Gastrocnemius medialis (tissue), 4 donors: ENCODE data around the gene PIP5K1C. TPM values are rescaled to one million over a fixed set of nuclear protein-coding genes. Genes with fewer than 3 reads are reported as not detected.

ENCODE experiments used
- ATAC-seq, 2 donors: fragments of 150-250 bp; one replicate each; pipeline ENCODE4 v1.9.1; 2016
- DNase-seq, 2 donors: peaks; one replicate each; pipeline ENCODE4 v3.0.0-alpha.2; 2019
- H3K27ac ChIP-seq, 4 donors: fragments of 200-600 bp; sonication (generic); 1 replicate in 1 of 4; 2 replicates in 3 of 4; pipeline ENCODE4 v1.5.1; 2016 to 2018; ENCODE audit warnings: mild to moderate bottlenecking in 2 of 4, moderate library complexity in 1 of 4
- H3K27me3 ChIP-seq, 3 donors: fragments of 200-600 bp; sonication (generic) in 2 of 3; 1 replicate in 1 of 3; 2 replicates in 2 of 3; pipeline versions ENCODE4 v1.5.1 to v1.6.0; 2016 to 2019; ENCODE audit warnings: mild to moderate bottlenecking in 1 of 3, moderate library complexity in 1 of 3
- H3K36me3 ChIP-seq, 2 donors: fragments of 200-600 bp; sonication (generic) in 1 of 2; one replicate each; pipeline ENCODE4 v1.5.1; 2017 to 2018
- H3K4me1 ChIP-seq, 2 donors: fragments of 200-600 bp; sonication (generic) in 1 of 2; one replicate each; pipeline ENCODE4 v1.5.1; 2016 to 2017; ENCODE audit warnings: mild to moderate bottlenecking in 2 of 2
- H3K4me3 ChIP-seq, 4 donors: fragments of 200-600 bp; sonication (generic) in 3 of 4; 1 replicate in 1 of 4; 2 replicates in 3 of 4; pipeline ENCODE4 v1.5.1; 2016 to 2019; ENCODE audit warnings: mild to moderate bottlenecking in 2 of 4
- H3K9me3 ChIP-seq, 3 donors: fragments of 200-600 bp; sonication (generic) in 2 of 3; 1 replicate in 1 of 3; 2 replicates in 2 of 3; pipeline ENCODE4 v1.5.1; 2016 to 2019
- POLR2A ChIP-seq, 2 donors: fragments of 450-650 bp; IDR thresholded peaks; one replicate each; pipeline ENCODE4 v1.6.1; 2017; ENCODE audit warnings: antibody characterized with exemption in 2 of 2, mild to moderate bottlenecking in 2 of 2, moderate library complexity in 2 of 2
- in situ Hi-C, 4 donors: fragments of 200-750 bp; cut with MboI; loops; one replicate each; pipeline versions ENCODE4 v1.15.0 to v1.8.0; 2017; ENCODE audit warnings: low sequenced_read_pairs in 4 of 4
- intact Hi-C: fragments of 100-400 bp; cut with DNase I; formaldehyde crosslinking; loops from one replicate; pipeline ENCODE4 v1.15.1; 2023; ENCODE audit warnings: low total_unique reads
- total RNA-seq, 4 donors: library from RNA; depleted of rRNA; stranded (reverse); fragments of >200 nt; gene quantifications; one replicate each; pipeline versions ENCODE4 v1.1.0 to v1.2.3, GENCODE V29; 2016
- TF ChIP-seq, protein P1 (sequence below), 5 experiments: fragments of 450-650 bp in 3 of 5; fragments of 200-600 bp in 2 of 5; sonication (generic) in 2 of 5; IDR thresholded peaks in 4 of 5; conservative IDR thresholded peaks in 1 of 5; 1 replicate in 4 of 5; 2 replicates in 1 of 5; pipeline ENCODE4 v1.5.1; 2016 to 2019; ENCODE audit warnings: antibody characterized with exemption in 5 of 5, mild to moderate bottlenecking in 3 of 5, moderate library complexity in 3 of 5

PIP5K1C gene
- total RNA-seq, 4 donors from 2014 or later: 8.2 to 18.0 (median 17.3) TPM

DNA sequence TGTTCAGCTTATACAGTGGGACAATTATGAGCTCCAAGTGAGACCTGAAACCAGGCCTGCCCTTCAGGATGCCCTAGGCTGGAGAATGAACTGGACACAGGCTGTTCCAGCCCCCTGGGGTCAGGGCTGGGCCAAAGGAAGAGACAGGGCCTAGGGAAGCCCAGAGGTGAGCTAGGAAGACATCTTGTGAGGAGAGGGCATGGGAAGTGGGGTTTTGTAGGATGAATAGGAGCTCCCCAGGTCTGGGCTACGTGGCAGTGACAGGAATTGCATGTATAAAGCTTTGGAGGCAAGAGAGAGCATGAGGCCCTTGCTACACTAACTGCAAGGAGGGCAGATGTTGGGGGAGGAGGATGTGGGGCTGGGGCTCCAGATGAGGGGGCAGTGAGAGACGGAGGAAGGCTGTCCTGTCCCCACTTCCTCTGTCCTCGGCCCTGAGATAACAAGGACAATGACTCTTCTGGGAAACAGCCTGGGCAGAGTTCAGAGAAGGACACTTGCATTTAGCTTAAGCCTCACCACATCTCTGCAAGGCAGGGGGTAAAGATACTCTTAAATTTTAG lies 92.1 kb downstream of the PIP5K1C start:
- ATAC-seq (no peak), DNase-seq (no peak)
- H3K9me3 ChIP-seq: no peaks in the 10 kb centered on the region
- H3K4me3 ChIP-seq: no peak overlapping the region
- TF ChIP-seq POLR2A (IDR thresholded peaks at IDR 0.05): no peak
- TF ChIP-seq, protein P1, sequence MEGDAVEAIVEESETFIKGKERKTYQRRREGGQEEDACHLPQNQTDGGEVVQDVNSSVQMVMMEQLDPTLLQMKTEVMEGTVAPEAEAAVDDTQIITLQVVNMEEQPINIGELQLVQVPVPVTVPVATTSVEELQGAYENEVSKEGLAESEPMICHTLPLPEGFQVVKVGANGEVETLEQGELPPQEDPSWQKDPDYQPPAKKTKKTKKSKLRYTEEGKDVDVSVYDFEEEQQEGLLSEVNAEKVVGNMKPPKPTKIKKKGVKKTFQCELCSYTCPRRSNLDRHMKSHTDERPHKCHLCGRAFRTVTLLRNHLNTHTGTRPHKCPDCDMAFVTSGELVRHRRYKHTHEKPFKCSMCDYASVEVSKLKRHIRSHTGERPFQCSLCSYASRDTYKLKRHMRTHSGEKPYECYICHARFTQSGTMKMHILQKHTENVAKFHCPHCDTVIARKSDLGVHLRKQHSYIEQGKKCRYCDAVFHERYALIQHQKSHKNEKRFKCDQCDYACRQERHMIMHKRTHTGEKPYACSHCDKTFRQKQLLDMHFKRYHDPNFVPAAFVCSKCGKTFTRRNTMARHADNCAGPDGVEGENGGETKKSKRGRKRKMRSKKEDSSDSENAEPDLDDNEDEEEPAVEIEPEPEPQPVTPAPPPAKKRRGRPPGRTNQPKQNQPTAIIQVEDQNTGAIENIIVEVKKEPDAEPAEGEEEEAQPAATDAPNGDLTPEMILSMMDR (IDR thresholded peaks at IDR 0.05 in 4 of 5, conservative IDR thresholded peaks at IDR 0.05 in 1 of 5): no peak
- H3K27me3 ChIP-seq: peaks cover 19 to 21% (median 20%) of the 10 kb centered on the region in 3 donors
- in situ Hi-C loops (no loop called here), intact Hi-C loops (no loop called here)
- peak overlapping the region; percentile 62 to 80 (median 74) for H3K27ac ChIP-seq
- H3K4me1 ChIP-seq: peaks cover 8 to 23% of the 10 kb centered on the region in 2 donors
- peaks cover 3 to 27% of the 10 kb centered on the region in 2 donors for H3K36me3 ChIP-seq

DNA sequence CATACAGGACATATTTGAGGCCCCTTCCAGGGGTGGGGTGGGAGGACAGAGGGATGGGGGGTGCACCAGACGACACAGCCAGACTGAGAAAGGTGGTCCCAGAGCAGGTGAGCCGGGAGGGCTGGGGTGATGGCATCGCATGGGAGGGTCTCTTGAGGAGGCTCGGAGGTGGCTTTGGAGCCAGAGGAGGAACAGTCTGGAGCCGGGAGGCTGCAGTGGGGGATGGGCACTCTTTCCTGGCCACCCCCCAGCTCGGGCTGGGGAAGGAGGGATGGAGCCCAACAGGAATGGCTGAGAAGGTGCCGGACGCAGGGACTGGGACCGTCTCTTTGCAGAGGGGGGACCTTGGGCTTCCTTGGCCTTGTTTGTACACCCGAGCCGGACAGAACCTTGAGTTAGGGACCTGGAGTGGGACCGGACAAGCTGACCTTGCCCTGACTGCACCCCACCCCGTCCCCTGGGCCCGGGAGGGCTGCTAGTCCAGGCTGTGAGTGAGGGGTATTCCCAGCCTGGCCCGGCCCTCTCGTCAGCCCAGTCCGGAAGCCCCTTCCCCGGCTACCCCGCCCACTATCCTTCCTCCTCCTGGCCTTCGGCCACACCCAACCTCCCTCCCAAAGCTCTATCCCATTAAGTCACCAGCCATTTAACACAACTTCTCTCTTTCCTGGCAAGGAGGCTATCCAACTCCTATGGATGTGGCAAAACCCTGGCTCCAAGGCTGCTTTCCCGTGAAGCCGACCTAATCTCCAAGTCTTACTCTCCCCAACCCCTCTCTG lies 92.8 kb downstream of the PIP5K1C start:
- TF ChIP-seq POLR2A (IDR thresholded peaks at IDR 0.05): peak in 1 of 2 donors; percentile 19
- TF ChIP-seq, protein P1 (IDR thresholded peaks at IDR 0.05 in 4 of 5, conservative IDR thresholded peaks at IDR 0.05 in 1 of 5): no peak
- in situ Hi-C loops: no loop called here
- ATAC-seq (peak; percentile 30 to 31), DNase-seq (no peak)
- Histone ChIP-seq H3K27ac (peak overlapping the region; percentile 62 to 80 (median 74)), H3K9me3 (no peaks in the 10 kb centered on the region), H3K27me3 (peaks cover 20 to 21% (median 20%) of the 10 kb centered on the region in 3 donors), H3K4me1 (peaks cover 8 to 23% of the 10 kb centered on the region in 2 donors), H3K4me3 (peak overlapping the region; percentile 53 to 58 (median 56)), H3K36me3 (peaks cover 3 to 22% of the 10 kb centered on the region in 2 donors)
- intact Hi-C loops: no loop called here

DNA sequence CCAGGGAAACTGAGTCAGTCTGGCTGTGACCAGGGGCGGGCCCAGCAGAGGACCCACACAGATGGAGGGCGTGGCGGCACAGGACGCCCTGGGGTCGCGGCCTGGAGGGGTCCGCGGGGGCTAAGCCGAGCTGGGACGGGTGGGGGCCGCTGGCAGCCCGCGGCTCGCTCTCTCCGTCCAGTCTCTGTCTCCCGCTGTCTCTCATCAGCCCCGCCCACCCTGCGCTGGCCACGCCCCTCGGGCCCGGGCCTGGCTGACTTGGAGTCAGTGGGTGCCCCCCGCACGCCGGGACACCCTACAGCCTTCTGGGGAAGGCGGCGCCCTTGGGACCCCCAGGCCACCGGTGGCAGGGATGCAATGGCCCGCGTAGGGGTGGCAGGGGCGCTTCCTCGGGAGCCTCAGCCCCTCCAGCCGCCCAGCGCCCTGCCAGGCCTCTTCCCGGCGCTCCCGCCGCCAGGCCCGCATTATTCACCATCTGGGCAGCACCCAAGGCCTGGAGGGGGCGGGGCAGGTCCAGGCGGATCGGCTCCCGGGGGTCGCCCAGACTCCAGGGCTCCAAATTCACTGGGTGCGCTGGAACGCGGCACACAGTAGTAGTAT lies 93.5 kb downstream of the PIP5K1C start, which contains the start of gene TBXA2R:
TBXA2R (minus strand) TSS at position 186 of the 600 bp plus-strand sequence. CDS start 6,241 bp downstream, outside the sequence.
- peaks cover 2 to 15% of the 10 kb centered on the region in 2 donors for H3K36me3 ChIP-seq
- peaks cover 20 to 24% (median 21%) of the 10 kb centered on the region in 3 donors for H3K27me3 ChIP-seq
- peak in 1 of 2 donors; percentile 28 for DNase-seq
- in situ Hi-C loops (no loop called here), intact Hi-C loops (no loop called here)
- TF ChIP-seq POLR2A (IDR thresholded peaks at IDR 0.05): peak in 1 of 2 donors; percentile 19
- TF ChIP-seq, protein P1 (IDR thresholded peaks at IDR 0.05 in 4 of 5, conservative IDR thresholded peaks at IDR 0.05 in 1 of 5): no peak
- H3K9me3 ChIP-seq: no peaks in the 10 kb centered on the region
- peak within 1 kb of the TSS; percentile 62 to 80 (median 74) for H3K27ac ChIP-seq
- peak within 1 kb of the TSS; percentile 53 to 58 (median 56) for H3K4me3 ChIP-seq
- H3K4me1 ChIP-seq: peaks cover 8 to 23% of the 10 kb centered on the region in 2 donors
- peak; percentile 44 to 45 for ATAC-seq

DNA sequence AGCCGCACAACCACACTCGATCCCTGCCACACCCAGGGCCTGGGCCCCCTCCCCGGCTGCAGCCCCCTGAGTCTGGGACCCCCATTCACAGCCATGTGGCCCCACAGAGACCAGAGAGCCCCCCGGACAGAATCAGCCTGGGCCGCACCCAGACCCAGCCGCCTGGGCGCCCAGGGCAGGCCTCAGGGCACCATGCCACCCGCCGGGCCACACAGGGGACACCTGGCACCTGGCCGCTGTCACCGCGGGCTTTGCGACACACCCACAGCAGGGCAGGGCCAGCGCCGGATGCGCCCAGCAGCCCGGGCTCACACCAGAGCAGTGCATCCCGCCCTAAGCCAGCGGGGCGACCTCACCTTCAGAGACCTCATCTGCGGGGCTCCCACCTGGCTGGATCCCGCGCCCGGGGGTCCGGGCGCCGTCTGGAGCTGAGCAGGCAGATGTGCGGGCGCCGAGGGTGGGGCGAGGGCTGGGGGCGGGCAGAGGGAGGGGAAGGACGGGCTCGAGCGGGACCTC lies 94.0 kb downstream of the PIP5K1C start:
- Histone ChIP-seq H3K4me3 (peak overlapping the region; percentile 53 to 58 (median 56)), H3K27ac (peak overlapping the region; percentile 62 to 80 (median 74)), H3K9me3 (no peaks in the 10 kb centered on the region), H3K27me3 (peaks cover 20 to 24% (median 21%) of the 10 kb centered on the region in 3 donors), H3K36me3 (peaks cover 0 to 10% of the 10 kb centered on the region in 2 donors), H3K4me1 (peaks cover 8 to 23% of the 10 kb centered on the region in 2 donors)
- no peak for DNase-seq
- intact Hi-C loops (no loop called here), in situ Hi-C loops (no loop called here)
- TF ChIP-seq, protein P1 (IDR thresholded peaks at IDR 0.05 in 4 of 5, conservative IDR thresholded peaks at IDR 0.05 in 1 of 5): no peak
- no peak for TF ChIP-seq POLR2A (IDR thresholded peaks at IDR 0.05)
- ATAC-seq: no peak
